GM19023 (cell line): Measurements from ENCODE around the gene FYCO1.

Experiments
- ATAC-seq: cut with Tn5 transposase; IDR thresholded peaks from one replicate; pipeline ENCODE4 v1.9.1; 2021; ENCODE audit warnings: mild to moderate bottlenecking, moderate library complexity; ENCODE audit not compliant: unreplicated experiment

Gene FYCO1

GRCh38 chr3:45890405-45890804 lies 105.2 kb downstream of the FYCO1 start:
- no peak for ATAC-seq

GRCh38 chr3:45889337-45889736 lies 106.3 kb downstream of the FYCO1 start:
- ATAC-seq = no peak

GRCh38 chr3:45887759-45888511 lies 107.7 kb downstream of the FYCO1 start:
- no peak for ATAC-seq

- ATAC-seq = no peak
Measured at GRCh38 chr3:45887285-45887684, 108.3 kb downstream of the FYCO1 start.

GRCh38 chr3:45885979-45886705 lies 109.5 kb downstream of the FYCO1 start, which contains the start of gene CCR9:
Gene CCR9 (plus strand): TSS chr3:45886543. CDS start chr3:45894934, 8,391 bp downstream.
- no peak for ATAC-seq

GRCh38 chr3:45884368-45885201 lies 111.0 kb downstream of the FYCO1 start:
- no peak for ATAC-seq

DNA sequence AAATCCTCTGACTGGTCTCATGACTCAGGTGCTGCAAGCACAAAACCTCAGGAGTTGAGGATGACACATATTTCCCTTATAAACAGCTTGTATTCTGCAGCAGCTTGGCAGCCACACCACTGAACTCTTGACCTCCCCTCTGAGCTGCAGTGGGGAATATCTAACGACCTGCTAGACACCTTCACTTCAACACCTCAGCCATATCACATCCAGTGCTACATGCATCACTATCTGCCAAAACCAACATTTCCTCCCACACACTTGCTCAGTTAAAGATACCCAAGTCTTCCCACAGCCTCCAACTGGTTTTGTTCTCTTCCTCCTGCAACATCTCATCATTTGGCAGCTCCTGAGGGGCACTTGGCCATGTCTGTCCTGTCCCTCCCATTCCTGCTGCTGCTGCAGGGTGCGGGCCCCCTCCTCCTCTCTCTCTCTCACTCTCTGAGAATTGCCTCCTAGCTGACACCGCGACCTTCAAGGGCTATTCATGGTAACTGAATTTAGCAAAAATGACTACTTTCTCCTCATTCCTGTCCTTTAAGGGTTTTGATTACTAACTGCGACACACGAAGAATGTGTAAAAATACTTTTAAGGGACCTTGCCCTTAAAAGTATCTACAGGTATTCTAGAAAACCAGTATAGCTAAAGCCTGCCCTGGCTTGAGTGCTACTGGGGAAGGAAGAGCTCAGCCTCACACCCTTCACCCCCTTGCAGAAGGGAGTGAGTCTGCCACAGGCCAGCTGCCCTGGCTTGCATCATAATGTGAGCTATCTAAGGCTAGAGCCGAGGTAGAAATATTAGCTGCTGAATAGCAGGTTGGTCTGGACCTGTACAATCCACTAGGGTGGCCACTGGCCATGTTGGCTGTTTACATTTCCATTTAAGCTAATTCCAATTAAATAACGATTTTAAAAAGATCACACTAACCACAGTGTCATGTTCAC lies 114.3 kb downstream of the FYCO1 start:
- no peak for ATAC-seq

DNA sequence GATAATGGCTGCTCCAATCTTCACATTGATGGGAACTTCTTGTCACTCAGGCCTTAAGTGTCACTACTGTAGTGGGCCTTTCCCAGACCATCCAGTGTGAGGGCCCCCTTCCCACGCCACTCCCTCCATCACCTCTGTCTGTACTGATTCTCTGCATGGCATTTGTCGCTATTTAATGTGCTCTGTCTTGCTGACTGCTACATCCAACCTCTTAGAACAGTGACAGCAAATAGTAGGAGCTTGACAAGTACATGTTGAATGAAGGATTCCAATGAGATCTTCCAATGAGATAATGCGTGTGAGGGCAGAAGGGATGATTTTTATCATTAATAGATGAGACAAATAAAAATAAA lies 114.9 kb downstream of the FYCO1 start:
- no peak for ATAC-seq

- no peak for ATAC-seq
Measured at GRCh38 chr3:45878124-45878523, 117.5 kb downstream of the FYCO1 start.

DNA sequence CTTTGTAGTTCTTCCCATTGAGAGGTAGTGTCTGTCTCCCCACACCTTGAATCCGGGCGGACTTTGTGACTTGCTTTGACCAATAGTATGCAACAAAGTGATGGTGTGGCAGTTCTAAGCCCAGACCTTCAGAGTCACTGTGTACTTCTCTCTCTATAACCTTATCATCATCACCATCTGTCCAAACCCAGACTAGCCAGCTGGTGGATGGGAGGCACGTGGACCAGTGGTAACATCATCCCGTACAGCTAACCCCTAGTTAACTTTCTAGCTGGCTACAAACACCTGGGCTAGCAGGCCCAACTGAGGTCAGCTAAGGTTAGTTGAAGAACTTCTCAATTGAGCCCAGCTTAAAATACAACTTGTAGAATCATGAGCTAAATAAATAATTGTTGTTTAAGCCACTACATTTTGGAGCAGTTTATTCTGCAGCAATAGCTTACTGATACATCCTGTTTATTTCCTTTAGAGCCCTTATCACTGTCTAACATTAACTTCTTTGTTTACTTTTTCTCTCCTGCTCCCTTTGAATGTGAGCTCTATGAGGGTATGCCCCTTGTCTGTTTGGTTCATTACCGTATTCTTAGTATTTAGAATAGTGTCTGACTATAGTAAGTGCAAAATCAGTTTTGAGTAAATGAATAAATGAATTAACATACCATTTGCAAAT lies 120.8 kb downstream of the FYCO1 start:
- no peak for ATAC-seq

DNA sequence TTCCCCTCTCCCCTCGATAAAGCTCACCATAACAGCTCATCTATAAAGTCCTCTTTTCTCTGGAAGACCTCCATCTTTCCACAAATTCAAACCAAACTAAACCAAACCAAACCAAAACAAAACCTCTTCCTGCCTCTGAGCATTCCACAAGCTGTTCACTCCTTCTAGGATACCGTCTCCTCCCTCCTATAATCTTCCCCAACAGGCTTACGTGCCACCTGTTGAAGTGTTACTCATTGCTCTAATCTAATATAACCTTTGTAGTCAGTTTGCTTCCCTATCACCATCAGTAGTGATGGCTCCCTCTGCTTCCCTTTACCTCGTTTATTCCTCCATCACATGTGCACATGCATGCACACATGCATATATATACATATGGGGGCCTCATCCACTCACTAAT lies 122.0 kb downstream of the FYCO1 start:
- no peak for ATAC-seq

- ATAC-seq = no peak
Measured at GRCh38 chr3:45873036-45873435, 122.6 kb downstream of the FYCO1 start.

GRCh38 chr3:45872569-45872968 lies 123.1 kb downstream of the FYCO1 start:
- no peak for ATAC-seq

- no peak for ATAC-seq
Measured at GRCh38 chr3:45871780-45872179, 123.8 kb downstream of the FYCO1 start.

DNA sequence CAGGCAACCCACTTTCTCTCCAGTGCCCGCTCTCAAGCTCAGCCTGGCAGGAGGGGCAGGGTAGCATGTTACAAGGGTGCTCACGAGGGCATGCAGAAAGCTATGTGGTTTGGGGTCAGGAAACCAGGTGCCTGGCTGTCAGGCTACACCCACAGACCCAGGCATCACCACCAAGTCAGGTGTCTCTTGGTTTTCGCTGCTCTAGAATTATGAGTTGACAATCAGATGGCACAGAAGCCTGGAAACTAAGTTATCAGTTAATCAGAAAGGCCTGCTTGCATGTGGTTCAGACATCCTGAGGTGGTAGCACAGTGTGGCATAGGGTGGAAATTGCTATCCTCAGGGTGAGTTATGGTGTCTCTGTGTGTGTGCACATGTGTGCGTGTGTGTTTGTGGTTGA lies 125.5 kb downstream of the FYCO1 start:
- ATAC-seq = no peak

- no peak for ATAC-seq
Measured at GRCh38 chr3:45869638-45870037, 126.0 kb downstream of the FYCO1 start.

DNA sequence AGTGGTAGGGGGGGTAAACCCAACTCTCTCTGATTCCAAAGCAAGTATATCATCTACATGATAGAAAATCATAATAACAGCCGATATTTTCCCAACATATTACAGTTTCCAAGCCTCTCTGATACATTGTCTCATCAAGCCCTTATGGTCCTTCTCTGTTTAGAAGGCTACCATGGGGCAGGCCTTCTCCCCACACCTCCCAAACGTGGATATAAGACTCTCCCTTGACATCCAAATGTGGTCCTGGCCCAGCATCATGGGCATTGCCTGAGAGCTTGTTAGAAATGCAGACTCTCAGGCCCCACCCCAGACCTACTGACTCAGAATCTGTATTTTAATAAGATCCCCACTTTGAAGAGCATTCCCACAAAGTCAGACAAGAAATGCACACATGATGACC lies 127.0 kb downstream of the FYCO1 start:
- ATAC-seq = no peak

DNA sequence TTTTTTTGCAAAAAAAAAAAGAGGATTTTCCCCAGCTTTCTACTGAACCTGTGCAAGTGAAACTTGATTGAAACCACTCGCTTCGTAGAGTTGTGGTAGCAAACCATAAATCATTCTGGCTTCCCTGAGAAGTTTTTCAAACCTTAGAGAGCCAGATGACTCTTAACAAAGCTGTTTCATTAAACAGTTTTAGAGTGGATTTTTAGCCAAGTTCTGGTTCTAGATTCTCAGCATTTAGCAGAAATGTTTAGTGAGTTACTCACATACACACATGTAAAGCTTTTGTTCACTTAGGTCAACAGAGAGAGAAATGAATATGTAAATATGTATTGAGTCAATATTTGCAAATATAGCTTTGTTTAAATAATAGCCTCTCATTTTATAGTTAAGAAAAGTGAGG lies 127.4 kb downstream of the FYCO1 start:
- no peak for ATAC-seq
